Putamen (tissue), 1 donor: ENCODE data around the gene RREB1.

Experiments
- DNase-seq: peaks from one replicate; pipeline ENCODE4 v3.0.0-alpha.2; 2016; ENCODE audit warnings: low spot score

RREB1 gene

DNA sequence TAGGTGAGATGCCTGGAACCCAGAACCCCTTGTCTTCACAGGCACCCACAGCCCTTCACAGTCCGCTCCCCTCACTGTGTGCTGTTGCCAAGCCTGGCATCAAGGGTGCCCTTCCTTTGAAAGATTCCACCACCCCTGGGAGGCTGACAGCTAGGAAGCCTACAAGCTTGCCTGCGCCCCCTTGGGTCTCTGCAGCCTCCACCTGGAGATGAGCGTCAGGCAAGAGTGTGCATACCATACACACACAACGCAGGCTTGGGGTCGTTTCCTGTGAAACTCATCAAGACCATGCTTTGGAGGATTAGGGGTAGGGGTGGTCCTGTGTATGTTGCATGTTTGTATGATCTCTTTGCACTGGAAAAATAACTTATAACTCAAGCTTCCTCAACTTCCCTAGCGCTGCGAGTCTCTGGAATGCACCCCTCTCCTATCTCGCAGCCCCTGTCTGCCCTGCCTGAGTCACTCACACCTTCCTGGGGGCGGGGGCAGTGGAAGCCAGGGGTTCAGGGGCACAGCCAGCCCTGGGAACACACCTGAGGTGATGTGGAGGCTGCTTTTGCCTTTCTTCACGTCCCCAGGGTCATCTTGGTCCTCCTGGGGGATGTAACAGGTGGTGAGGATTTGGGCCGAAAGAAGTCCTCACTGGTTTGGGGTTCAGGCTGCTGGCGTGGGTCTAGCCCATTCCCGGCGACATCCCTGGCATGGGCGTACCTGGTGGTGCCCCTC is 138.1 kb downstream of the RREB1 start:
- no peak for DNase-seq

DNA sequence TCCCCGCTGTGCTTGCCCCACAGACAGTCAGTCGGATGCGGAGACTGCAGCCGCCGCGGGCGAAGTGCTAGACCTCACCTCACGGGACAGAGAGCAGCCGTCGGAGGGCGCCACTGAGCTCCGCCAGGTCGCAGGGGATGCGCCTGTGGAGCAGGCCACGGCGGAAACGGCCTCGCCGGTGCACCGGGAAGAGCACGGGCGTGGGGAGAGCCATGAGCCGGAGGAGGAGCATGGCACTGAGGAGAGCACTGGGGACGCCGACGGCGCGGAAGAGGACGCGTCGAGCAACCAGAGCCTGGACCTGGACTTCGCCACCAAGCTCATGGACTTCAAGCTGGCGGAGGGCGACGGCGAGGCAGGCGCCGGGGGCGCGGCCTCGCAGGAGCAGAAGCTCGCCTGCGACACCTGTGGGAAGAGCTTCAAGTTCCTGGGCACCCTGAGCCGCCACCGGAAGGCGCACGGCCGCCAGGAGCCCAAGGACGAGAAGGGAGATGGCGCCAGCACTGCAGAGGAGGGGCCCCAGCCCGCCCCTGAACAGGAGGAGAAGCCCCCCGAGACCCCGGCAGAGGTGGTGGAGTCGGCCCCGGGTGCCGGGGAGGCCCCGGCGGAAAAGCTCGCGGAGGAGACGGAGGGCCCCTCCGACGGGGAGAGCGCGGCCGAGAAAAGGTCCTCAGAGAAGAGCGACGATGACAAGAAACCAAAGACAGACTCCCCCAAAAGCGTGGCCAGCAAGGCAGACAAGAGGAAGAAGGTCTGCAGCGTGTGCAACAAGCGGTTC is 138.8 kb downstream of the RREB1 start:
- DNase-seq: no peak

DNA sequence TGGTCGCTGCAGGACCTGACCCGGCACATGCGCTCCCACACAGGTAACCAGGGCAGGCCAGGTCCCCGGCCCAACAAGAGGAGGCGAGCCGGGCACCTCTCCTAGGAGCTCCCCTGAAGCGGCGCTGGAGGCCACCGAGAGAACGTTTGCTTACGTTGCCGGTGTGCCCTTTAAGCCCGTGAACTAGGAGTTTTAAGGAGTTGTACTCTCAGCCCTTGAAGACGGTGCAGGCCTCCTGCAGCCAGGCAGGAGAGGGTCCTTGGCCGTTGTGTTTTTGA is 139.4 kb downstream of the RREB1 start:
- DNase-seq: no peak

DNA sequence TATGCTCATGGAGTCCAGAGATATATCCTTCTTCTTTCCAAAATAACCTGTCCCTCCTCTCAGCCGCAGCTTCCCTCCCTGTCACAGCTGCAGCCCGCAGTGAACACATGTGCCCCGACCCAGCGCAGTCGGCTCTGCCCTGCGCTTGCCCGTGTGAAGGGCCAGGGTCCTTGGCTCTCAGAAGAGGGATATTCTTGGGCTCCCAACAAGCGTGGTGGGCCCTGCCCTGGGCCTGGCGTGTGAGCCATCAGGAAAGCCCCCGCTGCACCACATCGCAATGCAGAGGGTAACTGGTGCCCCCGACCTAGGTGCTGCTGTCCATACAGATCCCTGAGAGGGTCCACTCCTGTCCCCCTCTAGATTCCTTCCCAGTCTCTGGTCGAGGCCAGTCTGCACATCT is 140.1 kb downstream of the RREB1 start:
- DNase-seq: no peak

DNA sequence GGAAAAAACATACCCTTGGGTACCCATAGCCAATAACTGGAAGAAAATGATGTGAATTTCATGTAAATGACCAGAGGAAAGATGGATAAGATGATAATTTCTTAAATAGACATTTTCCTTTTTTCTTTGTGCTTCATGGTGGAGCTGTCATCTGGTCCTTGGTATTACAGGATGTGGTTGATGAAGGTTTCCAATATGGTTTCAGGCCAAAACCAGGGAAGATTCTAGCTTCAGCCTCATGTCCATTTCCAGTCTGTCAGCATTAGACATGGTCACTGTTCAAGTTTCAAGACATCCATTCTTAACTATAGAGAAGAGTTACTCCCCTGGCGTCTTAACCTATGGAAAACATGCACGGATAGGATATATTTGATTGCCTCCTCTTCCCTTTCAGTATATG is 141.6 kb downstream of the RREB1 start:
- DNase-seq: no peak

DNA sequence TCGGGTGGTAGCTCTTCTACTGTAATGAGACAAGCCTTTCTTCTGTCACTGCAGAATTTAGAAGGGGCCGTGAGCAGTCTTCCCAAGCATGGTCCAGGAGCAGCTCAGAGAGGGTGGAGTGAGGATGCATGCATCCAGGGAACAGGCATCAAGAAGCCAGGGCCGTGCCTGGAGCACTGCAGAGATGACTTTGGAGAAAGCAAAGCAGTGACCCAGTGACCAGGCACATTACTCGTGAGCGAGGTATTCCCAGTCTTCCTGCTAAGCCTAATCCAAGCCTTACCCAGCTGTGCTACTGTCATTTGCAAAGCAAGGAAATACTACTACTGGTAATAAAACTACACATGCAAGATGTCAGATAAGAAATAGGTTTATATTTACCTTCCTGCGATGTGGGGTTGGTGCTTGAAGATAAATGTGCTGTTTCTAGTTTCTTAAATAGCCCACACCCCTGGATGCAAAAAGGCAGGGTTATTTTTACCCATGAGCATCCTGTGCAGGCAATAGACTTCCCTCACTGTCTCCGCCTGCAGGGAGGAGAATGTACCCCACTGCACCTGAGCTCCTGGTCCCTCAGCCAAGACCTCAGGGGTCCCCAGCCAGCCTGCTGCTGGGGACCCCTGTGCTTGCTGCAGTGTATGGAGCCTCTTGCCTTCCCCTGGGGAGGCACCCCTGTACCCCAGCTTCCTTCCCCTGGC is 142.3 kb downstream of the RREB1 start:
- no peak for DNase-seq

DNA sequence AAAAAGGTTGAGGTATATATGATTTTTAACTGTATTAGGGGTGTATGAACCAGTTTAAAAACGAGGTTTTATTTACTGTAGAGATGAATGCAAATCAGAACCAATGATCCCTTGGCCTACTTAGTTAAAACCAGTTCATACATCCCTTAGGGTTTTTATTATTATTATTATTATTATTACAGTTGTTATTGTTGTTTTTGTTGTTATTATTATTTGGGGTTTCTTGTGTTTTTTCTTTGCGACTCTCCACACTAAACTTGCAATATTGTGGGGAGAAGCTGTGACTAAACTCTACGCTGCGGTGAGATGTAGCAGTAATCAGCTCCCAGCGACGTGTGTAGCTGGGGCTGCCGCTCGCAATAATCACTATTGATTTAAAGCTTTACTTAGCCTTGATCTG is 143.1 kb downstream of the RREB1 start:
- DNase-seq: no peak

DNA sequence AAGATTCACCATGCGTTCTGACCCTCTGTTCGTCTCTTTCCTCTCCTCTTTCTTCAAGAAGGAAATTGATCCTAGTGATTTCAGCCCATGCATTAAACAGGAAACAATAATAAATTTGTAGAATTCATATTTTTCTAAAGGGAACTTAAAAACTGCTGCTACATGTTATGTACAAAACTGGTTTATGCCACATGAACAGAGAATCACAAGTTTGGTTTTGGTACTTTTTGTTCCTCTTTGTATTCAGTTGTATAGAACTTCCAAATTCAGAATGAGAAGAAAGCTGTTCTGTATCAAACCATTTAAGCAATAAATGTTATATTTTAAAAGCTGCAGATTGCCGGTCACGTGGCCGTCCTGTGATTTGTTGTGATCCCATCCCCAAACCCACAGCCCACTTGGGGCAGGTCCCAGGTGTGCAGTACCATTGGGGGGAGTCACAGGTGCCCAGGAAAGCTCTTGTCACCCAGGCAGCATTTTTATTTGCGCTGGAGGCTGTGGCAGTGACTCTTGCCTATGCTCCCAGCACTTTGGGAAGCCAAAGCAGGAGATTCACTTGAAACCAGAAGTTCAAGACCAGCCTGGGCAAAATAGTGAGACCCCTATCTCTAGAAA is 144.0 kb downstream of the RREB1 start:
- DNase-seq: no peak

DNA sequence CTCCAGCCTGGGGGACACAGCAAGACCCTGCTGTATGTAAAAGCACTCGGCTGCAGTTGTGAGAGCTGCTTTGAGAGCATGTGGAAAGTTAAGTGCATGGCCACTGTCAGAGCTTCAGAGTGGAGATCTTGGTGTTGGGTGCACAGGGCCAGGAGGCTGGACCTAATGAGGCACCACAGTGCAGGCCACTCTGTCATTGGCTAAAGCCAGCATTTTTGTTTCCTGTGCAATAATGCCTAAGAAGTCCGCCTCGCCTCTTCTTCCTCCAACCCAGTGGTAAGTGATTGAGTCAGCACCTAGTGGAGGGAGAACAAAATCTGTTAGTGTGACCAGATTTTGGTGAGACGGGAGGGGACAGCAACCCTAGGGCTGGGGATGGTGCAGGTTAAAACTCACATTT is 144.6 kb downstream of the RREB1 start:
- DNase-seq: no peak

DNA sequence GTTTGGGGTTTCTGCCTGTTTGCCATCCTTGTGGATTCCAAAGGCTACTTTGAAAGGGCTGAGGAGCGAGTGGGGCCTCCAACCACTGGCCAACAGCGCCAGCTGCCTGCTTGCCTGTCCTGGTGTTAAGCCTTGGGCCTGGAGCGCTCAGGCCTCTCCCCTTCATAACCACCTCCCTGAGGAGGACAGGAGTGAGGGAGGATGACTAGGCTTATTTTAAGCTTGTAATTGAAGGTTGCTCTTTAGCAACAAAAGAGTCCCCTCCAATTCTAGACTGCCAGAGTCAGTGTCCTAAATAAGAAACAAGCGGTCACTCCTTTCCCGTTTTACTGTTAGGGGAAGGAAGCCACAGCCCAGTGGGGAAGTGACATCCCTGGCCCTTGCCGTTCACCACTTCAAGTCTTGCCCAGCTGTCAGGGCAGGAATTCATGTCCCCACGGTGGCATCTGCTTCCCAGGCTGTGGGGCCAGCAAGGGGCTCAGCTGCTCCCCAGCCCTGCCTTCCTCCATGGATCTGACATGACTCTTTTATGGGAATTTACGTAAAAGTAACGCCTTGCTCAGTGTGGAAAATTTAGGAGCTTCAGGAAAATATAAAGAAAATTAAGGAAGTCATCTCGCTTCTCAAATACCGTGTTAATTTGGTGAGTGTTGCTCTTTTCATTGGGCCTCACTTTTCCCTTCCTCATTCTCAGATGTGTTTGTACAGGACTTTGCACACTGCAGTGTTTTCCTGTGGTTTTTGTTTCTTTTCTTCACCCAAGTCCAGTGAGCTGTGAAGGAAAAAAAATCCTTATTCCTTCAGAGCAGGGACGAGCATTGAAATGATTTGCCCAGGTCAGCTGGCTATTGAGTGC is 147.4 kb downstream of the RREB1 start:
- DNase-seq: no peak

DNA sequence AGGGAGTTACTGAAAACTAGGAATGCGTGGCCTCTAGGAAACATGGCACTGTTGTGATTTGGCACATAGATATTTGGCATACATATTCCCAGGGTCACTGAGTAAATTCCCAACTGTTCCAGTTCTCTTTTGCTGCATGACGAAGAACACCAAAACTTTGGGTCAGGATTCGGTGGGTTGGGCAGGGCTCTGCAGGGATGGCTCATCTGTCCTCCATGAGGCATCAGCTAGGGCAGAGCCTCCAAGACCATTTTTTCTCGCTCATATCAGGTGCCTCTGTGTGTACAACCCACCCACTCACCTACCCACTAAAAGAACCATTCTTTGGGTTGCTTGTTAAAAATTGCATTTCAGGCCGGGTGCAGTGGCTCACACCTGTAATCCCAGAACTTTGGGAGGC is 148.2 kb downstream of the RREB1 start:
- no peak for DNase-seq

DNA sequence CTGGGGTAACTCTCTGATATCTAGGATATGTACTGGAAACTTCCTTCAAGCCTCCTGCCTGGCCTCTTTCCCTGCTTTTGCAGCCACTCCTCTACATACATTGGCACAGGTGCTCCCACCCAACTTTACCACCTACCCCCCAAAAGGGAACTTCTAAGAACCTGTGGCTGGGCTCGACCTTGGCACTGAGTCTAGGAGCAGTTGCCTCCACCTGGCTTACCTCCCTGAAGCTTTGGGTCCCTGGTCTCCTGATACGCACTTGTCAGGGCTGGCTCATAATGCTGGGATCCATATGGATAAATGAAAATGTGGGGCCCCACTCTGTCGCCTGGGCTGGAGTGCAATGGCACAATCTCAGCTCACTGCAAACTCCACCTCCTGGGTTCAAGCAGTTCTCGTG is 149.0 kb downstream of the RREB1 start:
- DNase-seq: no peak

DNA sequence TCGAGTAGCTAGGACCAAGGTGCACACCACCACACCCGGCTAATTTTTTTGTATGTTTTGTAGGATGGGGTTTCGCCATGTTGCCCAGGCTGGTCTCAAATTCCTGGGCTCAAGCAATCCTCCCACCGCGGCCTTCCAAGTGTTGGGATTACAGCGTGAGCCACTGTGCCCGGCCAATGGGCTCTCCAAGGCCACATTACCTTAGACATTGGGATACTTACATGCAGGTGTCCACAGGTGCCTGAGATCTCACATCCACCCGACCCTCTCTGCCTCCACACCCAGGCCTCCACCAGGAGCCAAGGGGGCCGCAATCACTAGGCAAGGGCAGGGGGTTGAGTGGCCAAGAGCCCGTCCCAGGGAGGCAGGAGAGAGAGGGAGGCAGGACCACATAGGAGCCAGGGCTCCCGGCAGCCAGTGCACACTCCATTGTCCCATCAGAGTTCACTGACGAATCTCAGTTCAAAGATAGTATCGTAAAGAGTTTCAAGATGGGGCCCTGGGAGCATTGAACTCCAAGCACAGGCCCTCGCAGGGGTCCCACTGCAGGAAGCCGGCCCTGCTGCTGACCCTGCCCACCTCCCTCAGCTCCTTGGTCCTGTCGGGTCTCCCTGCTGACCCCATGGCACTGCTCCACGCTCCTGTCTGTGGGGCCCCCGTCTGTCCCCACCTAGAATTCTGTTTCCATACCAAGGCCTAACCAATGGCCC is 149.9 kb downstream of the RREB1 start:
- no peak for DNase-seq

DNA sequence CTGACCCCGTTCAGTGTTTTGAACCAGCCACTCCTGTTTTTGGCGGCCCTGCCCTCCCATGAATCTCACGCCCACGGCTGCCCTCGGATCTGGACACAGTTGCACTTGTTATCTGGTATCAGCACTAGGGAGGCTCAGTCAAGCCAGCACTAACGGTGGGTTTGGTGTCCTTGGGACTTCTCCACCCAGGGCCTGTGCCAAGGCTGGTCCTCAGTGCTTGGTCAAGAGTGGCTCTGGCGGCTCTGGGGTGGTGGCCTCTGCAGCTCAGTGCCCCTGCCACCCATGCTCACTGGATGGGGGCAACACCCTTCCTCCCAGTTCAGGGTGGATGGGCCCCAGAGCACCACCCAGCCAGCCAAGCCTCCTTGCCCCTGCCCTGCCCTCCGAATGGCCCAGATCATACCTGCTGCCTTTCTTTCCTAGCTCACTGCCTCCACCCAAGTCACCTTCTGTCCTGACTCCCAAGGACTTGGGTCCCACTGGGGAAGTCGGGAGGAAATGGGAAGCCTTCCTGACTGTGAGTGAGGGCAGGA is 150.5 kb downstream of the RREB1 start:
- DNase-seq: no peak

DNA sequence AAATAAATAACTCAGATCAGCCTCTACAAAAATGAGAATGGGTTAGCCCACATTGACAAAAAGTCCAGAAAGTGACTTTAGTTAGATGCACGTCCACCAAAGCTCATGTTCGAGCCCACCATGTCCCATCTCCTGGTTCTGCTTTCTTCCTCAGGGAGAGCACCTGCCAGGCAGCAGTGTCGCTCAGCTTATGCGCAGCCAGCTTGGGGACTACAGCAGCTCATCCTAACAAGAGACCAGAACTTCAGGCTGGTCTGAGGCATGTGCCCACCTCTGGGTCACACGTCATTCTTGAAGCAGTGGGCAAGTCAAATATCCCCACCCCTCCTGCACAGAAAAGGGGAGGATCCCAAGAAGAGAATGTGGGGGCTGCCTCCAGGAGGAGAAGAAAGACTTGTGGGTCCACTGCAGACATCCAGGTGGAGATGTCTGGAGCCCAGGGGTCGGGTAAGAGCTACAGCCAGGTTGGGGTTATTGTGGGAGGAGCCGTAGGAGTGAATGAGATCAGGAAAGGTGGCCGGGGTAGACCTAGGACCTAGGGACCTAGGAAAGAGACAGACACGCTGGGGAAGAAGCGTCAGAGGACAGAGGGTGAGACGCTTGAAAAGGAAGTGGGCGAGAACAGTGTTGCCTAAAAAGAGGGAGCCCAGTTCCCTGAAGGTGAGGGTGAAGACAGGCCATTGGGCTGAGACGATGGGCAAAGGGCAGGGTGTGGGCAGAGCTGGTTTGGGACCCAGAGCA is 152.7 kb downstream of the RREB1 start:
- DNase-seq: no peak

DNA sequence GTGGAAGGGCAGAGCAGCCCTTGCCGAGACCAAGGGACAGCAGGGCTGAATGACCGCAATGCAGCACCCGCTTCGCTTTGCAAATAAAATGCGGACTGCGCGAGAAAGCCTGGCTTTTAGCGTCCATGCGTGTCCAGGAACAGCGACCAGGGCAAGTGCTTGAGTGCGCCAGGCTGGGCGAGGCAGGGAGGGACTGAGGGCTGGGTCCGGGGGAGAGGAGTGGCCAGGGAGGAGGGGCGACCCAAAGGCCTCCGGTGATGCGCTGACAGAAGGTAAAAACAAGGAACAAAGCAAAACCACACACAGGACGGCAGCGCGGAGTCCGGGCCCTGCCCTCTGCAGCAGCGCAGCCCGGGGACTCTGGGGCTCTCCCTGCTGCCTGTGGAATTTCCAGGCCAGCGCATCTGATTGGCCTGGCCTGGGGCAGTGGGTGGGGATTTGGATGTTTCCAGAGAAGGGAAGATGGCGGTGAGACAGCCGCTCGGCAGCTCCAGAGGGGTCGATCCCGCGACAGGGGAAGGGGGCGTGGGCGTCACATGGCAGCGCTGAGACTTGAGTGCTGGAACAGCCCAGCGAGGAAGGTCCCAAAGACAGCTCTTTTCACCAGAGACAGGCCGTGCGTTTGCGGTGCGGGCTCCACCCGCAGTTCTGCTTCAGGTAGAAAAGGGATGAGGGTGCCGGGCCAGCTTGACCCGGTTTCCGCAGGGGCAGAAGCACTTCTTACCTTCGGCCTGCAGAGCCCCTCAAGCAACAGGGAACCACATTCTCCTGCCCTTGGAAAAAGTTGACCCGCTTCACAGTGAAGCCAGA is 153.5 kb downstream of the RREB1 start:
- peak; percentile 85 for DNase-seq

DNA sequence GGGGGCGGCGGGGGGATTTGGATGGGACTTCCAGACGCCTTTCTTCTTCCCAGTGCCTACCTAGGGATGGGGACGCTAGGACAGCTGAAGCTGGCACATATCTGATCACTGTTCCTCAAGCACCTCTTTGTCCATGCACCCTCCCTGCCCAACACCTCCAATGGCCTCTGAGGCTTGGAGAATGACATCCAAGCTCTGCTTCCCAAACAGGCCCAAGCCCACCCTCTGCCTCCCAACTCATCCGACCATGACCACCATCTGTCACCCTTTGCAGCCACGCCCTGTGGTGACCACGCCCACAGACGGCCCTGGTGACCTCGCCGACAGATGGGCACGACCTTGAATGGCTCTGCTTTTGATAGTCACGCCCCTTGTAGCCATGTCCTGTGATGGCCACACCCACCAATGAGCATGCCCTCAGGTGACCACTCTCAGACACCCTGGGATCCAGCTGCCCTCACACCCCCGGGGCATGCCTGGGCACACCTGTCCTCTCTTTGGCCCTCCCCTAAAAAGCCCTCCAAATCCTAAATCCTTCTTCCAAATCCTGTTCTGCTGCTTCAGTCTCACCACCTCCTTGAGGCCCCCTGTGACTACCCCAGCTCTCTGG is 154.2 kb downstream of the RREB1 start:
- no peak for DNase-seq

DNA sequence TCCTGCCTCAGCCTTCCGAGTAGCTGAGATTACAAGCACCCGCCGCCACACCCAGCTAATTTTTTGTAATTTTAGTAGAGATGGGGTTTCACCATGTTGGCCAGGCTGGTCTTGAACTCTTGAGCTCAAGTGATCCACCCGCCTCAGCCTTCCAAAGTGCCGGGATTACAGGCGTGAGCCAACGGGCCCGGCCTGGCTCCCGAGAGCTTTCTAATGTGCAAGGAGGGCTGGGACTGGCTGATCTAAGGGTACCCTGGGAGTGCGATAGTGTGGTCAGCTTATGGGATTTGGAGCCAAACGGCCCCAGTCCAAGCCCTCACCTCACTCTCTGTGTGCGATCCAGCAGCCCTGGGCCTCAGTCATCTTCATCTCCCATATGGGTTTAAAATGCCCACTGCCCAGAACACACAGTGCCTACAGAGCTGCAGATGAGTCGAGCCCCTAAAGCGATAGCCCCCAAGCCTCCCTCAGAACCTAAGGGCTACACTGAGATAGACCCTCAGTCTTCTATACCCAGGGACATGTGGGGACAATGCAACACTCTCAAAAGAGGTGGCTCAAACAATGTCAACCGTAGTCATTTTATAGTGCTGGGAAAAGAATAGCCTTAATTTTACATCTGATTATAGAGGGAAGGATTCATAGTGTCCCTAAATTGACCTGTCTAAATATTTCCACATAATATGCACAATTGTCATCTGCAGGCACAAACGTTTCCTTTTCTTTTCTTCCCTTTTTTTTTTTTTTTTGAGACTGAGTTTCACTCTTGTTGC is 155.2 kb downstream of the RREB1 start:
- DNase-seq: no peak
